HG02943 (cell line): ENCODE data around the gene ACYP2.
"Not testable (repeated sequence)": the region's sequence is repeated elsewhere in the genome, so short reads cannot be mapped to it uniquely, and the experiment has no call there.

ENCODE experiments used
- ATAC-seq: cut with Tn5 transposase; IDR thresholded peaks from one replicate; pipeline ENCODE4 v1.9.1; 2021; ENCODE audit warnings: mild to moderate bottlenecking, low read depth, moderate library complexity; ENCODE audit not compliant: unreplicated experiment

ACYP2 gene

GRCh38 chr2:54308186-54308585, 192.8 kb downstream of the ACYP2 start:
- ATAC-seq: no peak

- no peak for ATAC-seq
Measured at GRCh38 chr2:54308782-54309181, 193.4 kb downstream of the ACYP2 start.

GRCh38 chr2:54310311-54310710, 194.9 kb downstream of the ACYP2 start:
- no peak for ATAC-seq

- ATAC-seq: no peak
Measured at GRCh38 chr2:54310961-54311360, 195.5 kb downstream of the ACYP2 start.

GRCh38 chr2:54313147-54313546, 197.7 kb downstream of the ACYP2 start:
- ATAC-seq: no peak

- ATAC-seq: no peak
Measured at GRCh38 chr2:54317973-54318372, 202.6 kb downstream of the ACYP2 start.

- no peak for ATAC-seq
Measured at GRCh38 chr2:54318821-54319220, 203.4 kb downstream of the ACYP2 start.

- ATAC-seq: no peak
Measured at GRCh38 chr2:54321047-54321446, 205.6 kb downstream of the ACYP2 start.

GRCh38 chr2:54324517-54324916, 209.1 kb downstream of the ACYP2 start:
- ATAC-seq: not testable (repeated sequence)

GRCh38 chr2:54325148-54325547, 209.7 kb downstream of the ACYP2 start:
- ATAC-seq: no peak

- ATAC-seq: no peak
Measured at GRCh38 chr2:54329482-54330161, 214.2 kb downstream of the ACYP2 start.

- ATAC-seq: peak; percentile 98
Measured at GRCh38 chr2:54330162-54330925, 214.9 kb downstream of the ACYP2 start.

- ATAC-seq: peak; percentile 19
Measured at GRCh38 chr2:54330926-54331835, 215.8 kb downstream of the ACYP2 start.

GRCh38 chr2:54332386-54332785, 217.0 kb downstream of the ACYP2 start:
- no peak for ATAC-seq

GRCh38 chr2:54336136-54336976, 220.9 kb downstream of the ACYP2 start:
- no peak for ATAC-seq

- ATAC-seq: no peak
Measured at GRCh38 chr2:54336977-54337255, 221.5 kb downstream of the ACYP2 start.

- ATAC-seq: no peak
Measured at GRCh38 chr2:54341656-54342055, 226.2 kb downstream of the ACYP2 start.

- no peak for ATAC-seq
Measured at GRCh38 chr2:54342603-54343002, 227.2 kb downstream of the ACYP2 start.

GRCh38 chr2:54347622-54348021, 232.2 kb downstream of the ACYP2 start:
- ATAC-seq: no peak

- no peak for ATAC-seq
Measured at GRCh38 chr2:54348646-54349045, 233.2 kb downstream of the ACYP2 start.
